HG03066 (cell line): ENCODE results near the gene DIP2B.
"Not testable (repeated sequence)": the region's sequence is repeated elsewhere in the genome, so short reads cannot be mapped to it uniquely, and the experiment has no call there.

Experiments
- ATAC-seq: cut with Tn5 transposase; IDR thresholded peaks from one replicate; pipeline ENCODE4 v1.9.1; 2021; ENCODE audit warnings: low read depth; ENCODE audit not compliant: unreplicated experiment

Gene DIP2B

GRCh38 chr12:50546441-50547318 is 41.9 kb downstream of the DIP2B start:
- no peak for ATAC-seq

GRCh38 chr12:50547742-50548141 is 43.0 kb downstream of the DIP2B start:
- ATAC-seq, result no peak

- ATAC-seq, result no peak
Observed at GRCh38 chr12:50549885-50550284, 45.1 kb downstream of the DIP2B start.

- ATAC-seq, result no peak
Observed at GRCh38 chr12:50550530-50551223, 45.9 kb downstream of the DIP2B start.

GRCh38 chr12:50551866-50552265 is 47.1 kb downstream of the DIP2B start:
- no peak for ATAC-seq

GRCh38 chr12:50554651-50555050 is 49.9 kb downstream of the DIP2B start:
- ATAC-seq, result no peak

- ATAC-seq, result no peak
Observed at GRCh38 chr12:50555471-50555885, 50.7 kb downstream of the DIP2B start.

GRCh38 chr12:50556273-50556672 is 51.5 kb downstream of the DIP2B start:
- ATAC-seq, result no peak

- ATAC-seq, result not testable (repeated sequence)
Observed at GRCh38 chr12:50556796-50557195, 52.0 kb downstream of the DIP2B start.

GRCh38 chr12:50557421-50557820 is 52.6 kb downstream of the DIP2B start:
- no peak for ATAC-seq

GRCh38 chr12:50558970-50559369 is 54.2 kb downstream of the DIP2B start:
- no peak for ATAC-seq

GRCh38 chr12:50562520-50563433 is 58.0 kb downstream of the DIP2B start:
- ATAC-seq, result no peak

- no peak for ATAC-seq
Observed at GRCh38 chr12:50563434-50563787, 58.6 kb downstream of the DIP2B start.

GRCh38 chr12:50564237-50564947 is 59.6 kb downstream of the DIP2B start:
- ATAC-seq, result no peak

- no peak for ATAC-seq
Observed at GRCh38 chr12:50564948-50565297, 60.1 kb downstream of the DIP2B start.

GRCh38 chr12:50566066-50566465 is 61.3 kb downstream of the DIP2B start:
- ATAC-seq, result no peak

GRCh38 chr12:50567926-50568325 is 63.1 kb downstream of the DIP2B start:
- ATAC-seq, result no peak

- no peak for ATAC-seq
Observed at GRCh38 chr12:50568338-50569091, 63.7 kb downstream of the DIP2B start.

- ATAC-seq, result no peak
Observed at GRCh38 chr12:50569321-50569720, 64.5 kb downstream of the DIP2B start.

- no peak for ATAC-seq
Observed at GRCh38 chr12:50569876-50570275, 65.1 kb downstream of the DIP2B start.
